ENCODE measurements around the gene BARHL1. TPM values are rescaled to one million over a fixed set of nuclear protein-coding genes. Genes with fewer than 3 reads are reported as not detected.
A peak's percentile ranks its signal among the peaks of the same experiment; 100 is the strongest.

BARHL1 gene
- polyA plus RNA-seq, 1 donor (not counting 4 experiments of a cell fraction or from before 2014, with no cell fraction given), result not detected

DNA sequence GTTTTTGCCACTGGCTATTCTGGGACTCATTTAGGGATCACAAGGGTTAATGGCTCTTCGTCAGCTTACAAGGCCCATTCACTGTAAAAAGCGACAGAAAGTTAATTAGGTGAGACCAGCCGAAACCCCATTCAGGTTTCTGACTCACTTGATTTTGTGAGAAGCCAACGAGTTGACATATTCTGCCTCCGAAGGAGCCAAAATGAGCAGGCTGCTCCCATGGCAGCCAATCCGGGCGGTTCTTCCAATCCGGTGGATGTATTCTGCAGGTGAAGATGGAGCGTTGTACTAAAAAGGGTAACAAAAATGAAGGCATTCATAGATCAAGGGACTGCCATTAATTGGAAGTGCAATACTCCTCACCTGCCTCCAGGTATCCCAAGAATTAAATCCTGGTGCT, 47.7 kb downstream of the BARHL1 start:
- H3K27me3 ChIP-seq (ENCODE audit: control insufficient read depth, extremely low read depth, insufficient read depth, low read length), result no peaks in the 10 kb centered on the region
- peaks cover 3% of the 10 kb centered on the region for H3K9me1 ChIP-seq (ENCODE audit: control insufficient read depth, extremely low read depth, insufficient read depth, low read length)
- H3K79me2 ChIP-seq (ENCODE audit: control insufficient read depth, insufficient read depth, low read length), result no peaks in the 10 kb centered on the region
- H3K36me3 ChIP-seq (ENCODE audit: control insufficient read depth in 2 of 2, extremely low read depth in 1 of 2, insufficient read depth in 2 of 2, low read length in 2 of 2), result peaks cover 22 to 23% of the 10 kb centered on the region in 2 experiments
- TF ChIP-seq, protein P1, sequence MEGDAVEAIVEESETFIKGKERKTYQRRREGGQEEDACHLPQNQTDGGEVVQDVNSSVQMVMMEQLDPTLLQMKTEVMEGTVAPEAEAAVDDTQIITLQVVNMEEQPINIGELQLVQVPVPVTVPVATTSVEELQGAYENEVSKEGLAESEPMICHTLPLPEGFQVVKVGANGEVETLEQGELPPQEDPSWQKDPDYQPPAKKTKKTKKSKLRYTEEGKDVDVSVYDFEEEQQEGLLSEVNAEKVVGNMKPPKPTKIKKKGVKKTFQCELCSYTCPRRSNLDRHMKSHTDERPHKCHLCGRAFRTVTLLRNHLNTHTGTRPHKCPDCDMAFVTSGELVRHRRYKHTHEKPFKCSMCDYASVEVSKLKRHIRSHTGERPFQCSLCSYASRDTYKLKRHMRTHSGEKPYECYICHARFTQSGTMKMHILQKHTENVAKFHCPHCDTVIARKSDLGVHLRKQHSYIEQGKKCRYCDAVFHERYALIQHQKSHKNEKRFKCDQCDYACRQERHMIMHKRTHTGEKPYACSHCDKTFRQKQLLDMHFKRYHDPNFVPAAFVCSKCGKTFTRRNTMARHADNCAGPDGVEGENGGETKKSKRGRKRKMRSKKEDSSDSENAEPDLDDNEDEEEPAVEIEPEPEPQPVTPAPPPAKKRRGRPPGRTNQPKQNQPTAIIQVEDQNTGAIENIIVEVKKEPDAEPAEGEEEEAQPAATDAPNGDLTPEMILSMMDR (optimal IDR thresholded peaks at IDR 0.05 in 1 of 3, IDR thresholded peaks at IDR 0.05 in 1 of 3, conservative IDR thresholded peaks at IDR 0.05 in 1 of 3; ENCODE audit: extremely low read depth in 1 of 3, insufficient read depth in 2 of 3, low read length in 3 of 3), result no peak
- no peak for TF ChIP-seq EZH2 (IDR thresholded peaks at IDR 0.05; ENCODE audit: low read length)
- no peak overlapping the region for H3K9ac ChIP-seq (ENCODE audit: control insufficient read depth, extremely low read depth, insufficient read depth, low read length)
- no peak for FAIRE-seq
- DNase-seq (ENCODE audit: low read depth, low spot score), result no peak
- H3K4me2 ChIP-seq (ENCODE audit: control insufficient read depth, extremely low read depth, insufficient read depth, low read depth, low read length), result peak overlapping the region; percentile 74
- H3K27ac ChIP-seq (ENCODE audit: control insufficient read depth, insufficient read depth, low read length), result peak overlapping the region; percentile 81
- dilution Hi-C loops (cut with MboI; ENCODE audit: extremely low pct_ligation_motif_present, low sequenced_read_pairs), result no loop called here
- H2AFZ ChIP-seq (ENCODE audit: control insufficient read depth, low read length), result no peak overlapping the region
- peaks cover 30% of the 10 kb centered on the region for H3K4me1 ChIP-seq (ENCODE audit: control insufficient read depth, extremely low read depth, insufficient read depth, low read length)
- no peaks in the 10 kb centered on the region for H4K20me1 ChIP-seq (ENCODE audit: control insufficient read depth, extremely low read depth, insufficient read depth, low read length)
- no peaks in the 10 kb centered on the region for H3K9me3 ChIP-seq (ENCODE audit: control insufficient read depth, low read depth, low read length)
- no peak overlapping the region for H3K4me3 ChIP-seq (ENCODE audit: control insufficient read depth in 2 of 3, extremely low read depth in 1 of 3, insufficient read depth in 2 of 3, low read depth in 1 of 3, low read length in 3 of 3)

DNA sequence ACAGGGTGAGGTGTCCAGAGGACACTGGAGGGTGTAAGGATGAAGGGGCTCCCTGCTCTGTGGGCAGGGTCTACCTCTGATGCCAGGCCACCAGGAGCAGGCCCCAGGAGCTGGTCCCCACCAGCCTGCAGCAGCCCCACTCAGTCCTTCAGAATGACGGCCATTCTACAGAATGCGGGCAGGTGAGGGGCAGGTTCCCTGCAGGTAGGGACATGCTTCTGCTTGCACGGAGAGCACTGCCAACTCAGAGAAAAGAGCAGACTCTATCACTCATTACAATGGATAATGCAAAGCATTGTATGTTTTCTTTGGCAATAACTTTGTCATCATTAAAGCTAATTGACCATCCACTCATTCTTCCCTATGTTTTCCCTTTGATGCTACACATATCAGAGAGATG, 48.4 kb downstream of the BARHL1 start:
- H3K4me1 ChIP-seq (ENCODE audit: control insufficient read depth, extremely low read depth, insufficient read depth, low read length), result peaks cover 30% of the 10 kb centered on the region
- peak overlapping the region; percentile 74 for H3K4me2 ChIP-seq (ENCODE audit: control insufficient read depth, extremely low read depth, insufficient read depth, low read depth, low read length)
- no peaks in the 10 kb centered on the region for H3K79me2 ChIP-seq (ENCODE audit: control insufficient read depth, insufficient read depth, low read length)
- DNase-seq (ENCODE audit: low read depth, low spot score) (peak; percentile 75), FAIRE-seq (peak; percentile 97)
- peaks cover 22 to 24% of the 10 kb centered on the region in 2 experiments for H3K36me3 ChIP-seq (ENCODE audit: control insufficient read depth in 2 of 2, extremely low read depth in 1 of 2, insufficient read depth in 2 of 2, low read length in 2 of 2)
- H3K4me3 ChIP-seq (ENCODE audit: control insufficient read depth in 2 of 3, extremely low read depth in 1 of 3, insufficient read depth in 2 of 3, low read depth in 1 of 3, low read length in 3 of 3), result peak overlapping the region in 2 of 3 experiments; percentile 8 to 20
- H3K9me1 ChIP-seq (ENCODE audit: control insufficient read depth, extremely low read depth, insufficient read depth, low read length), result peaks cover 3% of the 10 kb centered on the region
- TF ChIP-seq, protein P1 (optimal IDR thresholded peaks at IDR 0.05 in 1 of 3, IDR thresholded peaks at IDR 0.05 in 1 of 3, conservative IDR thresholded peaks at IDR 0.05 in 1 of 3; ENCODE audit: extremely low read depth in 1 of 3, insufficient read depth in 2 of 3, low read length in 3 of 3), result no peak
- TF ChIP-seq EZH2 (IDR thresholded peaks at IDR 0.05; ENCODE audit: low read length), result no peak
- H3K27me3 ChIP-seq (ENCODE audit: control insufficient read depth, extremely low read depth, insufficient read depth, low read length), result no peaks in the 10 kb centered on the region
- no peaks in the 10 kb centered on the region for H3K9me3 ChIP-seq (ENCODE audit: control insufficient read depth, low read depth, low read length)
- no peaks in the 10 kb centered on the region for H4K20me1 ChIP-seq (ENCODE audit: control insufficient read depth, extremely low read depth, insufficient read depth, low read length)
- no peak overlapping the region for H2AFZ ChIP-seq (ENCODE audit: control insufficient read depth, low read length)
- dilution Hi-C loops (cut with MboI; ENCODE audit: extremely low pct_ligation_motif_present, low sequenced_read_pairs), result no loop called here
- peak overlapping the region; percentile 28 for H3K9ac ChIP-seq (ENCODE audit: control insufficient read depth, extremely low read depth, insufficient read depth, low read length)
- H3K27ac ChIP-seq (ENCODE audit: control insufficient read depth, insufficient read depth, low read length), result peak overlapping the region; percentile 81
